Activated CD8-positive, alpha-beta T cell treated with anti-CD3 and anti-CD28 coated beads for 36 hours (primary cell): Measurements from ENCODE around the gene ETV5. TPM values are rescaled to one million over a fixed set of nuclear protein-coding genes. Genes with fewer than 3 reads are reported as not detected.

Experiments used
- ATAC-seq: fragments of 200-7000 bp; cut with Tn5 transposase; one replicate; pipeline ENCODE4 v1.10.0; 2021; ENCODE audit warnings: mild to moderate bottlenecking, moderate library complexity
- CTCF ChIA-PET: fragments of 350-600 bp; sonication (Branson Sonifier 250); formaldehyde crosslinking; loops from one replicate; lab custom pipeline; 2021; ENCODE audit warnings: antibody characterized with exemption; lab: Charles Lee
- POLR2A ChIA-PET: fragments of 350-600 bp; sonication (Branson Sonifier 250); formaldehyde crosslinking; loops from one replicate; lab custom pipeline; 2021; ENCODE audit warnings: antibody characterized with exemption; lab: Charles Lee
- DNase-seq: peaks from one replicate; pipeline ENCODE4 v3.0.0-alpha.2; 2020
- H3K27ac Mint-ChIP-seq: one replicate; pipeline ENCODE4 v1.8.0; 2021; ENCODE audit warnings: mild to moderate bottlenecking, mixed read lengths
- H3K27me3 Mint-ChIP-seq: one replicate; pipeline ENCODE4 v1.8.0; 2021; ENCODE audit warnings: mixed read lengths
- H3K36me3 Mint-ChIP-seq: one replicate; pipeline ENCODE4 v1.8.0; 2021; ENCODE audit warnings: low read depth, mixed read lengths
- H3K4me1 Mint-ChIP-seq: one replicate; pipeline ENCODE4 v1.8.0; 2021; ENCODE audit warnings: low read depth, mixed read lengths
- H3K4me3 Mint-ChIP-seq: one replicate; pipeline ENCODE4 v1.8.0; 2021; ENCODE audit warnings: mild to moderate bottlenecking, moderate library complexity, mixed read lengths
- H3K9me3 Mint-ChIP-seq: one replicate; pipeline ENCODE4 v1.8.0; 2021; ENCODE audit warnings: mixed read lengths
- CTCF ChIP-seq: fragments of 200-600 bp; IDR thresholded peaks from one replicate; pipeline ENCODE4 v1.8.0; 2022; ENCODE audit warnings: antibody characterized with exemption, mild to moderate bottlenecking
- intact Hi-C: fragments of 100-400 bp; cut with micrococcal nuclease; formaldehyde crosslinking; loops from one replicate; pipeline ENCODE4 v1.10.0; 2022
- total RNA-seq, 2 experiments: library from RNA; stranded (reverse); gene quantifications; one replicate each; pipeline ENCODE4 v1.2.3, GENCODE V29; 2021

Gene ETV5
- 1 to 10 TPM in 1 of 2 experiments, under 1 TPM in 1; 0.68 to 1.4 TPM for total RNA-seq

- DNase-seq (peak; percentile 98), ATAC-seq (peak; percentile 97)
- Mint-ChIP-seq H3K9me3 (no peaks in the 10 kb centered on the region), H3K36me3 (no peaks in the 10 kb centered on the region), H3K4me1 (peaks cover 34% of the 10 kb centered on the region), H3K4me3 (peak within 1 kb of the TSS; percentile 89), H3K27ac (peak within 1 kb of the TSS; percentile 48), H3K27me3 (peaks cover 78% of the 10 kb centered on the region)
- intact Hi-C loops, result loop anchor here (5.0 to 10.0 kb wide), 2 partner anchors 47 to 136 kb away; no protein-coding TSS in a partner anchor
- CTCF ChIA-PET, result interaction anchor here (1.1 to 3.2 kb wide), 7 partner anchors 10 to 460 kb away, joined by 3 to 9 read pairs (median 3); no protein-coding TSS in a partner anchor
- POLR2A ChIA-PET, result interaction anchor here (0.5 to 1.4 kb wide), 5 partner anchors 12 to 409 kb away, joined by 3 to 5 read pairs (median 4); no protein-coding TSS in a partner anchor
- no peak for TF ChIP-seq CTCF
These were observed at the start of gene ETV5 for GRCh38 chr3:186108941-186109865. Gene ETV5, minus strand, starts transcription at chr3:186109089. Its CDS starts 3,221 bp downstream, at chr3:186105868.

- intact Hi-C loops, result no loop called here
- no peaks in the 10 kb centered on the region for H3K9me3 Mint-ChIP-seq
- CTCF ChIA-PET, result no interaction called here
These were observed 45.8 kb upstream of the ETV5 start for GRCh38 chr3:186154641-186155040.

GRCh38 chr3:186152889-186153292, 44.0 kb upstream of the ETV5 start:
- CTCF ChIA-PET, result no interaction called here
- POLR2A ChIA-PET, result interaction anchor here (0.9 kb wide), 1 partner anchor 414 kb away, joined by 3 read pairs; no protein-coding TSS in a partner anchor
- DNase-seq, result no peak

More at GRCh38 chr3:186154641-186155040, 45.8 kb upstream of the ETV5 start:
- POLR2A ChIA-PET, result interaction anchor here (0.6 kb wide), 1 partner anchor 194 kb away, joined by 3 read pairs; no protein-coding TSS in a partner anchor
- no peak overlapping the region for H3K4me3 Mint-ChIP-seq
- TF ChIP-seq CTCF, result no peak
- H3K36me3 Mint-ChIP-seq, result no peaks in the 10 kb centered on the region
- H3K27ac Mint-ChIP-seq, result no peak overlapping the region
- DNase-seq (no peak), ATAC-seq (no peak)
- H3K4me1 Mint-ChIP-seq, result peaks cover 10% of the 10 kb centered on the region
- H3K27me3 Mint-ChIP-seq, result peaks cover 27% of the 10 kb centered on the region

GRCh38 chr3:186152361-186152798, 43.5 kb upstream of the ETV5 start:
- intact Hi-C loops, result no loop called here
- H3K4me3 Mint-ChIP-seq, result no peak overlapping the region
- H3K27ac Mint-ChIP-seq, result no peak overlapping the region
- ChIA-PET CTCF (no interaction called here), POLR2A (interaction anchor here (0.9 kb wide), 1 partner anchor 414 kb away, joined by 3 read pairs; no protein-coding TSS in a partner anchor)
- no peak for DNase-seq
- no peak for TF ChIP-seq CTCF
- H3K36me3 Mint-ChIP-seq, result no peaks in the 10 kb centered on the region
- no peak for ATAC-seq
- peaks cover 10% of the 10 kb centered on the region for H3K4me1 Mint-ChIP-seq
- no peaks in the 10 kb centered on the region for H3K9me3 Mint-ChIP-seq
- H3K27me3 Mint-ChIP-seq, result peaks cover 33% of the 10 kb centered on the region

More at GRCh38 chr3:186152889-186153292, 44.0 kb upstream of the ETV5 start:
- Mint-ChIP-seq H3K27ac (no peak overlapping the region), H3K4me3 (no peak overlapping the region), H3K36me3 (no peaks in the 10 kb centered on the region), H3K9me3 (no peaks in the 10 kb centered on the region), H3K27me3 (peaks cover 33% of the 10 kb centered on the region), H3K4me1 (peaks cover 10% of the 10 kb centered on the region)
- intact Hi-C loops, result no loop called here
- TF ChIP-seq CTCF, result no peak
- peak; percentile 53 for ATAC-seq
